ENCODE measurements around the gene PTGR3.

The PTGR3 gene

DNA sequence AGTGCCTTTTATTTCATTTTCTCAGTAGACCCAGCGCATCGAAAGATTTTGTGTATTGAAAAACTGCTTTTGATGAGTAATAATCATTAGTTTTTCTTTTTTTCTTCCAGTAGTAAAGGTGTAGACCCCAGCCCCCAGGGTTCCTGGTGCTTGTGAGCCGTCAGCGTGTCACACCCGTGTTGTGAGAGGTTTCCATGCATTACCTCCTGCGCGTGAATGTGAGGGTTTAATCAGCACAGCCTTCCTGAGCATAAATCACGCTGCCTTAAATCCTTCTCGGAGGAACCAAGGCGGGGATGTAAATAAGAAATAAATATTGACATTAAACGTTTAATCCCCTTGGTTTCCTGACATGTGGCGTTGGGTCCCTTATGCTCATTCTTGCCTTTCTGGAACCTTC lies 26.0 kb upstream of the PTGR3 start:
- DNase-seq: no peak

DNA sequence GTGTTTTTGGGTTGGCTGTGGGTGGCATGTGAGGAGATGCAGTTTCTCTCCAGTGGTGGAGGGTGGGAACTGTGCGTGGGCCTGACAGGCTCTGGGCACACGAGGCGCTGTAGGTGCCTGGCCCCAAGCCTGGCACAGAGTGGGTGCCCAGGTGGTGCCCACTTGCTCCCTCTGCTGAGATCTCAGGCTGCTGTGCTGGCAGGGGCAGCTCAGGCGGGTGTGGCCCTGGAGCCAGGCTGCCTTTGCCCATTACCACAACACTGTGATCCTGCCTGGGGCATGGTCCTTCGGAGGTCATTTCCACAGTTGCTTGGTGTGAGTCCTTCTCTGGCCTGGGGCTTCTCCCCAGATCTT lies 22.1 kb upstream of the PTGR3 start:
- no peak for DNase-seq

DNA sequence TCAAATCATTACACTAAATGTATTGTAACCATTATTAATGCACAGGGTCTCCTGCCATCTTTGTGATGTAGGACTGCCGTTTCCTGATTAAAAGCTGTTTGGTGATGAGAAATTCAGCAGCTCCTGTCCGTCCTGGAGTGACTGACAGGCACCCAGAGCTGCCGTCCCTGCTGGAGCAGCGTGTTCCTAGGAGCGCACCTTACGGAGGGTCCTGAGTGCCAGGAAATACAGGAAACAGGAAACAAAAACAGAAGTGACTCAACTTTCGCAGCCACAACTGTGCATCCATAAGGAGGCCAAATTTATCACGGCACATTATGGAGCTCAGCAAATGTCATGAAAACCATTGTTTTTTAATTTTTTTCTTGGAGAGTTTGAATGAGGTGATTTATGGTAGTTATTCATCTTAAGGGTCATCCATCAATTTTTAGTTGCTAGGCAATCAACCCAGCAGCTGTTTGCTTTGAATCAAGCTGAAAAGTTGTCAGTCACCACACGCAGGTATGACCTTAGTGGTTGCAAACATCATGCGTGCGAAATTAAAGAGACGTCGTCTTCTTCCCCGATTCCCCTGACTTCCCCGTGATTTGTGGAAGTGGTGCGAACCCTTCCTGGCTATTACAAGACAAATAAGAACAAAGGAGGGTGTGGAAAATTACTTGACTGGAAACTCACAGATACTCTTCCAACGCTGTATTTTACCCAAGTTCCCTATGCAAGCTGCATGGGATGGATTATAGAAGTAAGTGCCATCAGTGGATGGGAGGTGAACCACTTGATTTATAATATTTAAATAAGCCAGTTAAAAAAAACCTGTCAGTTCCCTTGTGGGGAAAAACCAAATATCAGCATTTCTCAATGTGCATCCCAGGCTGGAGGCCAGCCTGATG lies 21.5 kb upstream of the PTGR3 start:
- no peak for DNase-seq

- no peak for DNase-seq
Observed at GRCh38 chr18:75229437-75229836, 20.5 kb upstream of the PTGR3 start.

DNA sequence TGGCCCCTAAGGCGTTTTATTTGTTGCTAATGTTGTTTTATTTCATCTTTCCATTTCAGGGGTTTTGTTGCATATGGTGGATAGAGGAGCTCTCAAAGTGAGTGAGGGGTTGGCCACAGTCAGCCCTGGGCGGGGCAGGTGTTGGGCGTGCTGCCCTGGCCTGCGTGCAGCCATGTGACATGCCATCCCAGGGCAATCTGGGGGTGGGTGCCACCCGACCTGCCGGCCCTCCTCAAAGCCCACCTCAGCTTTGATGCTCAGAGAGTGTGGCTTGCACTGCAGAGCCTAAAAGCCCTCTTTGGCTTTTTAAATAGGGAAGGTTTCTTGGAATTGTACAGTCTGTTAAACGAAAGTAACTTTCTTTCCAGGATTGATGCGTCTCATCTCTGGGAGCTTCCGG lies 20.0 kb upstream of the PTGR3 start:
- no peak for DNase-seq

GRCh38 chr18:75227535-75228296 lies 18.8 kb upstream of the PTGR3 start:
- no peak for DNase-seq

DNA sequence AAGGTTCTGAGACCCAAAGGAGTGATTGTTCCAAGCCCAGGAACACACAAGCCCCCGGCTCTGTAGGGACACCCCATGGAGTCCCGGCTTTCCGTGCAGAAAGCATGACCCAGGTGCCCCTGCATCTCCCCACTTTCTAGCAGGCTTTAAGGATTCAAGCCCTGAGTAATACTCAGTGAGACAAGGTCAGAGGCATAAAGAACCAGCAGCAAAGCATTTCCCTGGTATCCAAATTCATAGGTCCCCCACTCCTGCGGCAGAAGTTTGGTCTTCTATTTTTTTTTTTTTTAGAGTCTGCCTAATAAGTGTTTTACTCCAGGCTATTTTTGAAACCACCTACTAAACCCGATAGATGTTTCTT lies 18.0 kb upstream of the PTGR3 start:
- no peak for DNase-seq

DNA sequence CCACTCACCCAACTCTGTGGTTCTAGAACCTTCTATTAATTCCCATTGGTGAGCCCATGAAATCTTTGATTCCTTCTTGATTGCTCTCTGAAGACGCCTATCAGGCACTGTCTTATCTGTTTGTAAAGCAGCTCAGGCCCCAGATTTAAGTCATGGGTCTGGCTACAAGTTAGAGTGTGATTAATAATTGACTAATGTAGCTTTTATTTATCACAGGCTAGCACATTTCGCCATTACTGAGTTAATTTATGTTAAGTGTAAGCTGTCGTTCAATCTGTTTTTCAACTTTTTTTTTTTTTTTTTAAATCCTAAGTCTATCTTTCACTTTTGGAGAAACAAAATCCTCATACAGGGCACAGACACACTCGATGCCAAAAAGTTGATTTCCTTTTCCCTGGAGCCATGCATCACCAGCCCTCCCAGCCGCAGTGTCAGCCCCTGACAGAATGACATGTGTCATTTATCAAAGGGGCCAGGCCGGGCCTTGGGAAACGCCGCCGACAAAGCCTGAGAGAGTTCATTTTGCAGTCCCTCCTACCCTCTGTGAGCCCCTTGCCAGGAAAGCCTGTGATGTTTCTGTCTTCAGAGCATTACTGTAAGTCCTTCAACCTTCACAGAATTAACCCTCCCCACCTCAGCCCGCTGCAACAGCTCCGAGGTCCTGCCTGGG lies 17.5 kb upstream of the PTGR3 start:
- no peak for DNase-seq

- no peak for DNase-seq
Observed at GRCh38 chr18:75223687-75224347, 14.9 kb upstream of the PTGR3 start.

GRCh38 chr18:75222407-75222806 lies 13.5 kb upstream of the PTGR3 start:
- no peak for DNase-seq

- no peak for DNase-seq
Observed at GRCh38 chr18:75221897-75222296, 13.0 kb upstream of the PTGR3 start.

DNA sequence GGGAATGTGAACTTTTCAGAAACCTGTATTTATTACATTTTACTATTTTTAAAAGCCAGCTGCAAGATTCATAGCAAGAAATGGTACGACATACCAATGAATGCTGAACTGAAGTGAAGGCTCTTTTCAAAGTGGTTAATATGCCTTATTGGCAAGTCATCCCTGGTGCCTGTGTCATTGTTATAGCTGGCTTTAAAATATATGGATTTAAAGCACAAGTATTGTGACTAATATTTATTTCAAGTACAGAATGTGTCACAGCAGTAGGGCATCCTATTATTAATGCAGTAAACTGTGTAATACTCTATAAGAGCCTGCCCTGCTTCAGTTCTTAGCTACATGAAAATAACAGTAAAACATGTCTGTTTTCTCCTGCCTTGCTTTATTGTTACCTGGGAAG lies 12.5 kb upstream of the PTGR3 start:
- no peak for DNase-seq

- DNase-seq: no peak
Observed at GRCh38 chr18:75220551-75221355, 11.8 kb upstream of the PTGR3 start.

DNA sequence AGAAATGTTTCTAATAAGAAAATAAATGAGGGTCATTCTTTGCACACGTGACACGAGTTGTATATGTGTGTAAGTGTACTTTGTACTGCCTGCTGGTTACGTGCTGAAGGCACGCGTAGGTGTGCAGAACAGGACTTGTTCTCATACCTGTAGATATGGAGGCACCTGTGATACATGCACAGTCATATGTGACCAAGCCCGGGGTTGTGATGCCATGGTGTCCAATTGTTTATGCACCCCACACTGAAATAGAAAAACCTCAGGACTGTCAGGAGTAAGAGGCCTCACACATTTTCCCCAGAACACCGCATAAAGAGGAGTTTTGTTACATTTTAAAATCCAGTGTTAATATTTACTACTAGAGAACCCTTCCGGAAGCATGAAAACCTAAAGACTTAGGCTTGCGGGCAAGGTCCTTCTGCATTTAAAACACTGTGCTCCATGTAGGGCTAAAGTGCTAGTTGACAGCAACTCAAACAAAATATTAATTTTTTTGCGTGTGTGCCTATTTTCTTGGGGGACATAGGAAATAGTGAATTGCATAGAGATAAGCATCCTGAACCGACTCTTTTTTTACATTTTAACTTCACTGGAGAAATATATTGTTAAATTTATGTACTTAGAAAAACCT lies 10.9 kb upstream of the PTGR3 start:
- DNase-seq: no peak

GRCh38 chr18:75218065-75218923 lies 9.4 kb upstream of the PTGR3 start:
- DNase-seq: no peak

- DNase-seq: no peak
Observed at GRCh38 chr18:75216911-75217689, 8.2 kb upstream of the PTGR3 start.

DNA sequence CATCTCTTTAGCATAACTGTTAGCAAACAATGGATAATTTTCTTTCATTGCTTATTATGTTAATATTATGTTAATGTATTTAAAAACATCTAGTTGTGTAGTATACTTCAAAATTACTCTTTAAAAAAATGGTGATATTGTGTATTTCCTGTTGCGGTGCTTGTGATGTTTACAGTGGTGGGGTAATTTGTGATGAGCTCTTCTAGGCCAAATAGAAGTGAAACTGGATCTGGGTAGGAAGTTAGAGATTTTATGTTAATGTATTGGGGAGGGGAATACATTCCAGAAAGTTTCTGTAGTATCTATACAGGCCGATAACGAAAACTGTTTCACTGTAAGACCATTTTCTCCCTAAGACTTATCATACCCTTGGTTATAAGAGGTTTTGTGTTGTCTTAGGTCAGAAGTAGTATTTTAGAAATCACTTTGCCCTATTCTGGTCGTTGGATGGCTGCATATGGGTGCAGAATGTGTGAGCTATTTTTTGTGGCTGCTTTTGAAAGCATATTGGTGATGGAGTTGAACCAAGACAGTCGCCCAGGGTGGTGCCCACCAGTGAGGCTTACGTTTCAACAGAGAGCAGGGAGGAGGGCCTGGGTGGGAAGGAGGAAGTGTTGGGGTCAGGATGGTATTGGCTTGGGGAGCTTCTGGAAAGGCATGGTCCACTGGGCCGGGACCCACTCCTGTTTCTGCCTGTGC lies 7.4 kb upstream of the PTGR3 start:
- no peak for DNase-seq

DNA sequence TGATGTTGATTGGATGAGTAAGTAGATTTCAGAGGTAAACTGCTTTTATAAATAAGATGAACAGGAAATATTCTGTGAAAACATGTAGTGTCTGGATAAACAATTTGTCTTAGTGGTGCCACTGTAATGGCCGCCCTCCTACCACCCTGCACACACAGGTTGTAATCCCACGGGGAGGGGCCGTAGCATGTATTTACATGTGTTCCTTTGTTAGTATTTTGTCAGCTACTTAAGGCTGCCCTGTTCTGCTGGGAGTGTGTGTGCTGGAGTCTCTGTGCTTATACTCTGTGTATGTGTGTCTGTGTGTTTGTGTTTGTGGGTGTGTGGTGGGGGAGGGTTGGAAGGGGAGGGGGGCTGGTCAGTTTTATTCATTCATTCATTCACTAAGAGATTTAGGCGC lies 6.7 kb upstream of the PTGR3 start:
- DNase-seq: no peak

DNA sequence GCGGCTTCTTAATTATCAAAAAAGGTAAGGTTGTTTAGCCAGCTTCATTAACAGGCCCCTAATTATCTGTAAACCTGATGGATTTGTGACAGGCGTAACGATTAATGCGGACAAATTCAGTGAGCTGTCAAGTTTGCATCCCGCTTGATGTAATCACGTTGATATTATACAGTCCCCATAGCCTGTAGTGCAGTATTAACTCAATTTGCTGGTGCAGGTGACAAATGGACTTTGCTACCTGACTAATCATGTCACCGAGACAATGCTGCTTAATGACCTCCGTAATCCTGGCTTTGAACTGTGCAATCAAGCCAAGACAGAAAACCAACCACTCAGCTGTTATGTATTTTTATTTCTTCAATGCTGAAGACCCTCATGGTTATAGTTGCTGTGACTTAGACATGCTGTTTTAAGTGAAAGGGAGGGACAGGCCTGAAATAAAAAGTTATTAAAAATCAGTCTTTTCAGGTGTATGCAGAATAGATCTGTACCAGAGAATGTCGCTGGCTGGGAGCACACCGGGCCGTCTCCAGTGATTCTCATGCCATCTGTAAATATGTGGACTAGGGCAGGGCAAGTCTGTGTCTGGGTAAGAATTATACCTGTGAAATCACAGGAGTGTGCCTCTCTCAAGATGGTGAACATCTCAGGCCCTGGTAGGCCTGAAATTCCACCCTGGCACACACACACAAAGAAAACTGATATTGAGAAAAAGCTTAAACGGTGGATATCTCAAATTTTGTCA lies 6.0 kb upstream of the PTGR3 start:
- no peak for DNase-seq
